IMR-90 (cell line): ENCODE results near the gene GLS2. TPM values are rescaled to one million over a fixed set of nuclear protein-coding genes. Genes with fewer than 3 reads are reported as not detected.

ENCODE experiments used
- ATAC-seq: fragments of 200-7000 bp; cut with Tn5 transposase; 2 replicates; pipeline ENCODE4 v1.9.1; 2020; ENCODE audit warnings: low read depth, mild to moderate bottlenecking, moderate library complexity
- BruUV-seq: library from RNA; stranded (reverse); fragments of 400-500 nt; replicated peaks from 2 replicates; lab custom pipeline; 2021; lab: Mats Ljungman, UMichigan
- CTCF ChIA-PET: fragments of 300-600 bp; formaldehyde crosslinking; extraction: SDS; loops from one replicate; lab custom pipeline; 2021; ENCODE audit warnings: antibody characterized with exemption; lab: Yijun Ruan, JAX
- POLR2A ChIA-PET: fragments of 300-600 bp; sonication (Branson Sonifier 250); formaldehyde crosslinking; loops from one replicate; lab custom pipeline; 2022; ENCODE audit warnings: antibody characterized with exemption; ENCODE audit not compliant: unreplicated experiment; lab: Charles Lee
- DNase-seq: peaks from one replicate; pipeline ENCODE4 v3.0.0; 2013
- H2AFZ ChIP-seq: replicated peaks from 2 replicates; pipeline ENCODE3; 2013; ENCODE audit warnings: low read length, mild to moderate bottlenecking; ENCODE audit not compliant: poor library complexity
- H2AK5ac ChIP-seq: 2 replicates; pipeline ENCODE4 v1.6.1; 2013; ENCODE audit warnings: low read depth, low read length, inconsistent platforms
- H2AK9ac ChIP-seq: replicated peaks from 2 replicates; pipeline ENCODE3; 2013; ENCODE audit warnings: mild to moderate bottlenecking, low read depth, low read length, moderate library complexity; ENCODE audit not compliant: poor library complexity
- H2BK120ac ChIP-seq: 2 replicates; pipeline ENCODE4 v1.6.1; 2013; ENCODE audit warnings: low read depth, low read length, inconsistent platforms
- H2BK15ac ChIP-seq: 3 replicates; pipeline ENCODE4 v1.6.1; 2013; ENCODE audit warnings: low read depth, low read length, inconsistent platforms
- H2BK20ac ChIP-seq: 2 replicates; pipeline ENCODE4 v1.6.1; 2013; ENCODE audit warnings: low read depth, mild to moderate bottlenecking, inconsistent platforms, low read length, moderate library complexity
- H2BK5ac ChIP-seq: 2 replicates; pipeline ENCODE4 v1.6.1; 2013; ENCODE audit warnings: mild to moderate bottlenecking, low read depth, low read length, inconsistent platforms; ENCODE audit not compliant: poor library complexity, severe bottlenecking
- H3K14ac ChIP-seq: replicated peaks from 2 replicates; pipeline ENCODE4 v1.6.1; 2013; ENCODE audit warnings: low read depth, low read length, inconsistent platforms
- H3K18ac ChIP-seq: 2 replicates; pipeline ENCODE4 v1.6.1; 2013; ENCODE audit warnings: low read depth, low read length, control low read depth
- H3K23ac ChIP-seq: 2 replicates; pipeline ENCODE4 v1.6.1; 2013; ENCODE audit warnings: low read depth, low read length, inconsistent platforms
- H3K27ac ChIP-seq: 2 replicates; pipeline ENCODE4 v1.5.1; 2013; ENCODE audit warnings: mild to moderate bottlenecking, control low read depth, low read length; ENCODE audit not compliant: insufficient read depth
- H3K27me3 ChIP-seq: 2 replicates; pipeline ENCODE4 v1.6.1; 2013; ENCODE audit warnings: low read length; ENCODE audit not compliant: control insufficient read depth, insufficient read depth
- H3K36me3 ChIP-seq: 2 replicates; pipeline ENCODE4 v1.6.1; 2013; ENCODE audit warnings: low read length, mixed read lengths; ENCODE audit not compliant: control insufficient read depth, insufficient read depth
- H3K4ac ChIP-seq: 2 replicates; pipeline ENCODE4 v1.6.1; 2013; ENCODE audit warnings: low read depth, low read length, inconsistent platforms
- H3K4me1 ChIP-seq: 2 replicates; pipeline ENCODE4 v1.6.1; 2013; ENCODE audit warnings: low read length, mixed read lengths; ENCODE audit not compliant: control insufficient read depth, insufficient read depth
- H3K4me2 ChIP-seq: 2 replicates; pipeline ENCODE4 v1.6.1; 2013; ENCODE audit warnings: low read depth, mild to moderate bottlenecking, control low read depth, low read length, moderate library complexity
- H3K4me3 ChIP-seq: 2 replicates; pipeline ENCODE4 v1.5.1; 2013; ENCODE audit warnings: low read depth, mild to moderate bottlenecking, control low read depth, low read length, moderate library complexity; ENCODE audit not compliant: insufficient read depth
- H3K56ac ChIP-seq: 2 replicates; pipeline ENCODE4 v1.6.1; 2013; ENCODE audit warnings: low read length, inconsistent platforms; ENCODE audit not compliant: insufficient read depth; ENCODE audit errors: extremely low read depth
- H3K79me1 ChIP-seq, 2 experiments: 2 replicates each; pipeline ENCODE4 v1.6.1; 2013; ENCODE audit warnings: low read length in 2 of 2, inconsistent platforms in 1 of 2, low read depth in 1 of 2
- H3K9ac ChIP-seq: 2 replicates; pipeline ENCODE4 v1.6.1; 2013; ENCODE audit warnings: low read depth, low read length, control low read depth
- H3K9me1 ChIP-seq: 2 replicates; pipeline ENCODE4 v1.6.1; 2013; ENCODE audit warnings: low read length, inconsistent platforms; ENCODE audit not compliant: insufficient read depth
- H3K9me3 ChIP-seq: 2 replicates; pipeline ENCODE4 v1.6.1; 2013; ENCODE audit warnings: low read length; ENCODE audit not compliant: control insufficient read depth, insufficient read depth
- H4K20me1 ChIP-seq: 2 replicates; pipeline ENCODE4 v1.6.1; 2013; ENCODE audit warnings: low read length, inconsistent platforms; ENCODE audit not compliant: insufficient read depth
- H4K5ac ChIP-seq: 2 replicates; pipeline ENCODE4 v1.6.1; 2013; ENCODE audit warnings: mild to moderate bottlenecking, low read depth, low read length, control low read depth
- H4K8ac ChIP-seq, 2 experiments: 2 replicates each; pipeline ENCODE4 v1.6.1; 2013; ENCODE audit warnings: low read depth in 2 of 2, low read length in 2 of 2, control low read depth in 1 of 2, inconsistent platforms in 1 of 2
- H4K91ac ChIP-seq: 2 replicates; pipeline ENCODE4 v1.6.1; 2013; ENCODE audit warnings: low read depth, low read length, inconsistent platforms; ENCODE audit not compliant: insufficient read depth
- BHLHE40 ChIP-seq: fragments of 150-350 bp; IDR thresholded peaks from 2 replicates; pipeline ENCODE4 v1.6.1; 2016; ENCODE audit warnings: mild to moderate bottlenecking, low read depth, low read length
- CEBPB ChIP-seq: IDR thresholded peaks from 2 replicates; pipeline ENCODE4 v1.6.1; 2012; ENCODE audit warnings: low read depth, low read length, improper control_type of control experiment
- CTCF ChIP-seq: conservative IDR thresholded peaks from 2 replicates; pipeline ENCODE4 v1.5.1; 2012; ENCODE audit warnings: mild to moderate bottlenecking, low read depth, low read length, improper control_type of control experiment
- ELK1 ChIP-seq: fragments of 150-350 bp; IDR thresholded peaks from 2 replicates; pipeline ENCODE4 v1.6.1; 2016; ENCODE audit warnings: low read depth, mild to moderate bottlenecking, low read length, moderate library complexity, borderline replicate concordance
- FOS ChIP-seq: fragments of 150-350 bp; IDR thresholded peaks from 2 replicates; pipeline ENCODE4 v1.6.1; 2016; ENCODE audit warnings: low read depth, low read length
- MAFK ChIP-seq: IDR thresholded peaks from 2 replicates; pipeline ENCODE4 v1.6.1; 2012; ENCODE audit warnings: low read depth, low read length, improper control_type of control experiment
- MAZ ChIP-seq: IDR thresholded peaks from 2 replicates; pipeline ENCODE4 v1.6.1; 2012; ENCODE audit warnings: low read depth, mild to moderate bottlenecking, low read length, improper control_type of control experiment, moderate library complexity, borderline replicate concordance
- MXI1 ChIP-seq: IDR thresholded peaks from 2 replicates; pipeline ENCODE4 v1.6.1; 2012; ENCODE audit warnings: low read depth, mild to moderate bottlenecking, low read length, moderate library complexity, borderline replicate concordance
- NFE2L2 ChIP-seq: fragments of 150-350 bp; IDR thresholded peaks from 2 replicates; pipeline ENCODE4 v1.6.1; 2016; ENCODE audit warnings: low read depth, mild to moderate bottlenecking, low read length
- POLR2A ChIP-seq: IDR thresholded peaks from 2 replicates; pipeline ENCODE4 v1.6.1; 2012; ENCODE audit warnings: mild to moderate bottlenecking, low read depth, low read length
- RAD21 ChIP-seq: IDR thresholded peaks from 2 replicates; pipeline ENCODE4 v1.6.1; 2012; ENCODE audit warnings: low read length, improper control_type of control experiment
- RCOR1 ChIP-seq: IDR thresholded peaks from 2 replicates; pipeline ENCODE4 v1.6.1; 2012; ENCODE audit warnings: mild to moderate bottlenecking, low read length, improper control_type of control experiment; ENCODE audit not compliant: insufficient replicate concordance
- RFX5 ChIP-seq: IDR thresholded peaks from 2 replicates; pipeline ENCODE4 v1.8.0; 2012; ENCODE audit warnings: low read depth, mild to moderate bottlenecking, low read length, moderate library complexity
- USF2 ChIP-seq: fragments of 150-350 bp; IDR thresholded peaks from 2 replicates; pipeline ENCODE4 v1.6.1; 2017; ENCODE audit warnings: mild to moderate bottlenecking, antibody characterized with exemption, low read length, low read depth
- WGBS, 2 experiments: methylation state at CpG; one replicate each; pipeline versions ENCODE4 v1.1.5 to v1.1.7; 2013; ENCODE audit warnings: missing lambda C conversion rate in 2 of 2; ENCODE audit not compliant: insufficient read length in 1 of 2; ENCODE audit errors: extremely low coverage in 2 of 2; 5-methylcytosine and 5-hydroxymethylcytosine counted together
- dilution Hi-C: fragments of 300-500 bp; cut with HindIII; formaldehyde crosslinking; loops from one replicate; pipeline ENCODE4 v1.14.3; 2018; ENCODE audit warnings: low sequenced_read_pairs; ENCODE audit not compliant: unreplicated experiment
- in situ Hi-C: fragments of 300-500 bp; cut with MboI; formaldehyde crosslinking; loops from 3 replicates; pipeline ENCODE4 v1.14.3; 2019; ENCODE audit warnings: low sequenced_read_pairs, inconsistent platforms, mixed read lengths
- intact Hi-C: fragments of 100-400 bp; cut with micrococcal nuclease; formaldehyde crosslinking; loops from 2 replicates; pipeline ENCODE4 v1.10.0; 2022
- polyA plus RNA-seq, 3 experiments: library from polyadenylated mRNA; depleted of rRNA; stranded (reverse); fragments of >200 nt; gene quantifications; 2 replicates each; pipeline ENCODE4 v1.2.3, GENCODE V29; 2012; ENCODE audit warnings: low replicate concordance in 1 of 3
- total RNA-seq: library from RNA; depleted of rRNA; stranded (reverse); fragments of >200 nt; gene quantifications from 2 replicates; pipeline ENCODE4 v1.2.3, GENCODE V29; 2012

GLS2 gene
- total and polyA plus RNA-seq, 2 of the 4 experiments (the other 2 are of a cell fraction), result 0.21 to 0.36 TPM

- H3K27ac ChIP-seq, result peak overlapping the region; percentile 95
- peak overlapping the region; percentile 100 for H3K9ac ChIP-seq
- peak overlapping the region; percentile 99 for H3K4ac ChIP-seq
- peak overlapping the region; percentile 99 for H3K18ac ChIP-seq
- in situ Hi-C loops, result loop anchor here (5.0 to 25.0 kb wide), 2 partner anchors 45 to 465 kb away; a partner anchor contains a TSS
- H2AK9ac ChIP-seq, result peak overlapping the region; percentile 99
- ChIA-PET CTCF (interaction anchor here (0.5 to 1.3 kb wide), 3 partner anchors 13 to 47 kb away, joined by 3 to 9 read pairs (median 4); no protein-coding TSS in a partner anchor), POLR2A (no interaction called here)
- no CpG with 5 or more reads among the region's 4 CpGs for WGBS, 2 experiments
- H3K4me1 ChIP-seq, result peaks cover 8% of the 10 kb centered on the region
- peaks cover 6% of the 10 kb centered on the region for H3K9me1 ChIP-seq
- peak overlapping the region; percentile 98 for H4K91ac ChIP-seq
- DNase-seq (peak; percentile 13), ATAC-seq (peak; percentile 3)
- dilution Hi-C loops, result no loop called here
- peak overlapping the region; percentile 94 for H2BK15ac ChIP-seq
- peak overlapping the region; percentile 40 for H2AFZ ChIP-seq
- peak overlapping the region; percentile 94 for H2BK120ac ChIP-seq
- peak overlapping the region; percentile 97 for H4K5ac ChIP-seq
- H3K9me3 ChIP-seq, result no peaks in the 10 kb centered on the region
- H3K4me2 ChIP-seq, result peak overlapping the region; percentile 100
- no peaks in the 10 kb centered on the region for H3K27me3 ChIP-seq
- H4K8ac ChIP-seq, result peak overlapping the region; percentile 81 to 97
- H3K23ac ChIP-seq, result peak overlapping the region; percentile 100
- peaks cover 0 to 31% of the 10 kb centered on the region in 2 experiments; a peak in 2 of 4 replicates for H3K79me1 ChIP-seq
- peak overlapping the region; percentile 95 for H2BK20ac ChIP-seq
- peak overlapping the region; percentile 99 for H3K56ac ChIP-seq
- intact Hi-C loops, result no loop called here
- no peaks in the 10 kb centered on the region; the same call in 1 of the 2 replicates for H4K20me1 ChIP-seq
- H2BK5ac ChIP-seq, result peak overlapping the region; percentile 100
- H3K4me3 ChIP-seq, result peak overlapping the region; percentile 100
- peak overlapping the region; percentile 98 for H2AK5ac ChIP-seq
- peak overlapping the region; percentile 100 for H3K14ac ChIP-seq
- no TSS peak for BruUV-seq
- H3K36me3 ChIP-seq, result peaks cover 4% of the 10 kb centered on the region
- TF ChIP-seq NFE2L2 (no peak), MAFK (no peak), BHLHE40 (no peak), MXI1 (no peak), MAZ (no peak), CTCF (no peak), ELK1 (no peak), POLR2A (no peak), RCOR1 (no peak), CEBPB (no peak), FOS (no peak), RAD21 (no peak), USF2 (no peak), RFX5 (no peak)
Measured at GRCh38 chr12:56522411-56523193, 34.6 kb upstream of the GLS2 start.
